Measurements from ENCODE around the gene HSF2BP. TPM values are rescaled to one million over a fixed set of nuclear protein-coding genes. Genes with fewer than 3 reads are reported as not detected.

The HSF2BP gene
- total and polyA plus RNA-seq, 2 of the 8 experiments (the other 6 are each of a cell fraction or from before 2014, with no cell fraction given) = 0.51 to 0.93 TPM

DNA sequence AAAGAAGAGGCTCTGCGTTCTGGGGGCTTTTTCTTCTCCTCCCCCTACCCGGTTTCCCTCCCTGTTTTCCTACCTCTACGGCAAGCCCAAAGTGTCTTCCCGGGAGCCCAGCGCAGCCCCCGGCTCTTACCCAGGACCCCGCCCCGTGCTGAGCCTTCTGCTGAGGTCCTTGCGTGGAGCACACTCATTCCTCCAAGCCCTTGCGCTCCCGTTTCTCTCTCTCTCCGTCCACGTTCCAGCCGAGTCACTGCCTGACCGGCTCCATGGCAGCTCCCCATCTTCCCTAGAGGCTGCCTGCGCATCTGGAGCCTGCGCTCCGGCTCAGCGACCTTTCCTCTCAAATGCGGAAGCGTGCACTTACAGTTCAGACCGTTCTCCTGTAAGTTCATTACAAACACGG, 34.7 kb upstream of the HSF2BP start:
- Histone ChIP-seq H2AK5ac (ENCODE audit: low read depth, low read length) (no peak overlapping the region), H3K27me3 (replicated peaks in 1 of 4; ENCODE audit: control insufficient read depth in 3 of 4, extremely low read depth in 1 of 4, insufficient read depth in 3 of 4, low read length in 3 of 4) (no peaks in the 10 kb centered on the region), H3K4me2 (ENCODE audit: insufficient read depth in 1 of 2, low read depth in 2 of 2, low read length in 2 of 2) (no peak overlapping the region), H3K4me3 (ENCODE audit: extremely low read depth in 1 of 4, insufficient read depth in 2 of 4, low read depth in 3 of 4, low read length in 4 of 4) (no peak overlapping the region), H3K4ac (replicated peaks; ENCODE audit: insufficient read length, low read depth, low read length) (no peak overlapping the region), H3K14ac (ENCODE audit: insufficient read length) (no peak overlapping the region), H2BK120ac (replicated peaks; ENCODE audit: low read depth, low read length) (no peak overlapping the region), H3K9ac (replicated peaks in 1 of 4; ENCODE audit: extremely low read depth in 1 of 4, low read depth in 3 of 4, low read length in 3 of 4) (no peak overlapping the region), H4K5ac (ENCODE audit: insufficient read length, low read depth, low read length) (no peak overlapping the region), H2BK5ac (ENCODE audit: low read depth, low read length) (no peak overlapping the region), H3K23ac (ENCODE audit: insufficient read length) (no peak overlapping the region), H2BK15ac (ENCODE audit: low read length) (no peak overlapping the region), H3K4me1 (replicated peaks in 1 of 4; ENCODE audit: control insufficient read depth in 3 of 4, insufficient read depth in 4 of 4, low read length in 3 of 4) (no peaks in the 10 kb centered on the region), H3K36me3 (ENCODE audit: control insufficient read depth in 2 of 4, insufficient read depth in 4 of 4, low read length in 3 of 4) (peaks cover 16 to 67% (median 45%) of the 10 kb centered on the region in 4 experiments; a peak in 7 of 8 replicates), H3K18ac (ENCODE audit: extremely low read depth, low read length) (no peak overlapping the region), H2BK20ac (ENCODE audit: low read length) (no peak overlapping the region), H2AFZ (ENCODE audit: low read length) (no peak overlapping the region), H4K91ac (replicated peaks; ENCODE audit: insufficient read length, low read length) (no peak overlapping the region), H4K20me1 (replicated peaks in 1 of 2; ENCODE audit: control insufficient read depth in 1 of 2, insufficient read depth in 2 of 2, low read length in 2 of 2) (peaks cover 2 to 8% of the 10 kb centered on the region in 2 experiments), H3K79me1 (ENCODE audit: low read depth, low read length) (0 out of 2 replicates have a peak, but pooled peaks cover 2% of the 10 kb centered on the region), H3K27ac (ENCODE audit: low read depth, low read length) (no peak overlapping the region), H3K56ac (replicated peaks; ENCODE audit: insufficient read length, low read depth, low read length) (no peak overlapping the region), H3K9me3 (ENCODE audit: insufficient read depth in 2 of 2, low read depth in 1 of 2, low read length in 1 of 2) (no peaks in the 10 kb centered on the region), H3K79me2 (ENCODE audit: control insufficient read depth in 1 of 2, insufficient read depth in 2 of 2, low read length in 2 of 2) (no peaks in the 10 kb centered on the region), H4K8ac (ENCODE audit: extremely low read depth, insufficient read depth, low read length) (peak overlapping the region; percentile 31; the same call in 1 of the 2 replicates), H3K23me2 (ENCODE audit: low read depth, low read length) (no peaks in the 10 kb centered on the region), H2BK12ac (ENCODE audit: low read depth, low read length) (no peak overlapping the region)
- no peak for TF ChIP-seq CEBPB (IDR thresholded peaks at IDR 0.05; ENCODE audit: low read depth, low read length)
- ChIA-PET CTCF (ENCODE audit: partially characterized antibody) (interaction anchor here (1.1 to 2.6 kb wide), 4 partner anchors 12 to 75 kb away, joined by 3 to 11 read pairs (median 4); no protein-coding TSS in a partner anchor), POLR2A (ENCODE audit: partially characterized antibody) (interaction anchor here (1.2 to 1.6 kb wide), 7 partner anchors 10 to 48 kb away, joined by 3 to 5 read pairs (median 3); no protein-coding TSS in a partner anchor)
- WGBS, 2 experiments (ENCODE audit: extremely low coverage in 1 of 2, insufficient coverage in 1 of 2, insufficient read length in 1 of 2, insufficient replicate concordance in 2 of 2, low coverage in 1 of 2, low lambda C conversion rate in 2 of 2, missing lambda C conversion rate in 1 of 2) = 91% methylated on average over 23 of the region's 23 CpGs; no CpG with 5 or more reads in 1 of the 2 experiments
- DNase-seq (ENCODE audit: low read depth in 1 of 2, low spot score in 2 of 2) (no peak), FAIRE-seq (no peak)
